GM23338 (cell line): Measurements from ENCODE around the gene RBM27. TPM values are rescaled to one million over a fixed set of nuclear protein-coding genes. Genes with fewer than 3 reads are reported as not detected.

Experiments used
- ATAC-seq: fragments of 200-7000 bp; cut with Tn5 transposase; 3 replicates; pipeline ENCODE4 v1.9.1; 2020
- DNase-seq: peaks from one replicate; pipeline ENCODE4 v3.0.0-alpha.2; 2015; ENCODE audit warnings: low spot score
- H2AFZ ChIP-seq: fragments of 200-600 bp; sonication (generic); 2 replicates; pipeline ENCODE4 v1.8.0; 2016; ENCODE audit warnings: antibody characterized with exemption, mild to moderate bottlenecking, moderate library complexity
- H3F3A ChIP-seq: fragments of 200-600 bp; sonication (generic); replicated peaks from 2 replicates; pipeline ENCODE4 v1.8.0; 2017; ENCODE audit warnings: antibody characterized with exemption, mixed run types, low read depth
- H3K27ac ChIP-seq: fragments of 200-600 bp; sonication (generic); 2 replicates; pipeline ENCODE4 v1.6.1; 2016; ENCODE audit warnings: low read depth
- H3K27me3 ChIP-seq: fragments of 200-600 bp; sonication (generic); 2 replicates; pipeline ENCODE4 v1.8.0; 2016; ENCODE audit warnings: mild to moderate bottlenecking, mixed run types, moderate library complexity; ENCODE audit not compliant: insufficient read depth
- H3K36me3 ChIP-seq: fragments of 200-600 bp; sonication (generic); 2 replicates; pipeline ENCODE4 v1.8.0; 2016; ENCODE audit warnings: mild to moderate bottlenecking; ENCODE audit not compliant: insufficient read depth
- H3K4me1 ChIP-seq: fragments of 200-600 bp; sonication (generic); 2 replicates; pipeline ENCODE4 v1.8.0; 2016; ENCODE audit warnings: mild to moderate bottlenecking, moderate library complexity; ENCODE audit not compliant: insufficient read depth
- H3K4me2 ChIP-seq: fragments of 200-600 bp; sonication (generic); 2 replicates; pipeline ENCODE4 v1.7.1; 2017; ENCODE audit warnings: mixed run types
- H3K4me3 ChIP-seq: fragments of 200-600 bp; sonication (generic); 2 replicates; pipeline ENCODE4 v1.6.1; 2016; ENCODE audit warnings: mixed run types
- H3K79me2 ChIP-seq: fragments of 200-600 bp; sonication (generic); replicated peaks from 2 replicates; pipeline ENCODE4 v1.8.0; 2017; ENCODE audit warnings: mild to moderate bottlenecking; ENCODE audit not compliant: insufficient read depth
- H3K9me2 ChIP-seq: fragments of 200-600 bp; sonication (generic); 2 replicates; pipeline ENCODE4 v1.8.0; 2017; ENCODE audit not compliant: insufficient read depth
- H4K20me1 ChIP-seq: fragments of 200-600 bp; sonication (generic); replicated peaks from 2 replicates; pipeline ENCODE4 v1.8.0; 2017; ENCODE audit warnings: mild to moderate bottlenecking; ENCODE audit not compliant: insufficient read depth
- H3K27ac Mint-ChIP-seq: 2 replicates; pipeline ENCODE4 v1.8.0; 2020; ENCODE audit warnings: inconsistent platforms, mild to moderate bottlenecking, moderate library complexity, mixed read lengths
- H3K27me3 Mint-ChIP-seq: 3 replicates; pipeline ENCODE4 v1.8.0; 2022; ENCODE audit warnings: low read depth, mild to moderate bottlenecking, moderate library complexity, mixed read lengths, inconsistent platforms; ENCODE audit not compliant: insufficient read depth, poor library complexity
- H3K36me3 Mint-ChIP-seq: 3 replicates; pipeline ENCODE4 v1.8.0; 2021; ENCODE audit warnings: low read depth, mild to moderate bottlenecking, inconsistent platforms, moderate library complexity, mixed read lengths
- H3K4me1 Mint-ChIP-seq: 3 replicates; pipeline ENCODE4 v1.8.0; 2020; ENCODE audit warnings: mild to moderate bottlenecking, inconsistent platforms, mixed read lengths
- H3K4me3 Mint-ChIP-seq: 3 replicates; pipeline ENCODE4 v1.8.0; 2021; ENCODE audit warnings: moderate library complexity, mild to moderate bottlenecking, inconsistent platforms, mixed read lengths
- H3K9me3 Mint-ChIP-seq: 3 replicates; pipeline ENCODE4 v1.8.0; 2020; ENCODE audit warnings: moderate library complexity, mild to moderate bottlenecking, inconsistent platforms, mixed read lengths
- CREB1 ChIP-seq: fragments of 250-450 bp; sonication (Bioruptor Pico); IDR thresholded peaks from 2 replicates; pipeline ENCODE4 v1.5.0; 2020; ENCODE audit warnings: low read depth, mild to moderate bottlenecking, moderate library complexity
- ETS1 ChIP-seq: IDR thresholded peaks from 2 replicates; pipeline ENCODE4 v1.6.1; 2016; ENCODE audit warnings: antibody characterized with exemption
- EZH2 ChIP-seq: fragments of 200-600 bp; sonication (generic); IDR thresholded peaks from one replicate; pipeline ENCODE4 v1.8.0; 2017; ENCODE audit warnings: antibody characterized with exemption, mild to moderate bottlenecking, low read depth; ENCODE audit not compliant: unreplicated experiment
- POLR2AphosphoS5 ChIP-seq: IDR thresholded peaks from 2 replicates; pipeline ENCODE4 v1.6.1; 2016; ENCODE audit warnings: antibody characterized with exemption, low read depth
- REST ChIP-seq: IDR thresholded peaks from one replicate; pipeline ENCODE4 v1.6.1; 2018; ENCODE audit warnings: antibody characterized with exemption; ENCODE audit not compliant: unreplicated experiment
- ZNF331 ChIP-seq: fragments of 250-450 bp; sonication (Bioruptor Pico); IDR thresholded peaks from 2 replicates; pipeline ENCODE4 v1.5.0; 2020; ENCODE audit warnings: low read depth, mild to moderate bottlenecking, moderate library complexity
- polyA plus RNA-seq: library from polyadenylated mRNA; unstranded; fragments of >200 nt; fragmentation: Nextera tagmentation; extraction: Ambion mirVana; gene quantifications from 2 replicates; pipeline ENCODE4 v1.2.1, GENCODE V29; 2016
- total RNA-seq: library from RNA; depleted of rRNA; stranded (reverse); fragments of >200 nt; shearing (Covaris generic); gene quantifications from 2 replicates; pipeline ENCODE4 v1.2.3, GENCODE V29; 2014

RBM27 gene
- total and polyA plus RNA-seq, 2 experiments from 2014 or later = 22.4 to 59.5 TPM

GRCh38 chr5:146229222-146229621, 25.8 kb downstream of the RBM27 start (continued):
- no peak for TF ChIP-seq REST

- Mint-ChIP-seq H3K4me1 (no peaks in the 10 kb centered on the region), H3K36me3 (peaks cover 64% of the 10 kb centered on the region), H3K27ac (no peak overlapping the region), H3K9me3 (no peaks in the 10 kb centered on the region), H3K27me3 (no peaks in the 10 kb centered on the region), H3K4me3 (no peak overlapping the region)
- TF ChIP-seq ZNF331 (CRISPR knock-in tag) (no peak), EZH2 (no peak), POLR2AphosphoS5 (no peak)
- Histone ChIP-seq H4K20me1 (peaks cover 9% of the 10 kb centered on the region; the same call in 1 of the 2 replicates), H3K4me1 (no peaks in the 10 kb centered on the region), H3K4me2 (no peak overlapping the region), H3K4me3 (no peak overlapping the region), H3K27ac (no peak overlapping the region), H3K36me3 (peaks cover 50% of the 10 kb centered on the region), H3K79me2 (peaks cover 12% of the 10 kb centered on the region; the same call in 1 of the 2 replicates), H2AFZ (no peak overlapping the region), H3F3A (no peaks in the 10 kb centered on the region), H3K27me3 (no peaks in the 10 kb centered on the region), H3K9me2 (no peaks in the 10 kb centered on the region)
- no peak for DNase-seq
- ATAC-seq = no peak
Observed at GRCh38 chr5:146232223-146232622, 28.8 kb downstream of the RBM27 start.

GRCh38 chr5:146233441-146233840, 30.0 kb downstream of the RBM27 start:
- no peaks in the 10 kb centered on the region for H3K9me3 Mint-ChIP-seq

More at GRCh38 chr5:146233441-146233840, 30.0 kb downstream of the RBM27 start:
- peaks cover 9% of the 10 kb centered on the region; the same call in 1 of the 2 replicates for H4K20me1 ChIP-seq
- H3K4me1 Mint-ChIP-seq = no peaks in the 10 kb centered on the region
- peaks cover 71% of the 10 kb centered on the region for H3K36me3 Mint-ChIP-seq
- peaks cover 4% of the 10 kb centered on the region; the same call in 1 of the 2 replicates for H3K79me2 ChIP-seq
- no peaks in the 10 kb centered on the region for H3K9me2 ChIP-seq
- H3K4me2 ChIP-seq = no peak overlapping the region
- peaks cover 56% of the 10 kb centered on the region for H3K36me3 ChIP-seq
- no peaks in the 10 kb centered on the region for H3F3A ChIP-seq
- no peak overlapping the region for H3K27ac ChIP-seq
- no peaks in the 10 kb centered on the region for H3K27me3 ChIP-seq
- TF ChIP-seq ETS1 (no peak), POLR2AphosphoS5 (no peak), CREB1 (no peak)
- no peaks in the 10 kb centered on the region for H3K4me1 ChIP-seq
- no peak overlapping the region for H3K4me3 Mint-ChIP-seq
- H3K27me3 Mint-ChIP-seq = peaks cover 2% of the 10 kb centered on the region
- H2AFZ ChIP-seq = no peak overlapping the region
- DNase-seq = no peak
- no peak for ATAC-seq
- H3K27ac Mint-ChIP-seq = no peak overlapping the region
- H3K4me3 ChIP-seq = no peak overlapping the region
